Stimulated activated CD4-positive, alpha-beta T cell treated with anti-CD3 and anti-CD28 coated beads, Interleukin-15, amount 100 ng/mL, for 1 hour (primary cell): ENCODE measurements around the gene HSP90AB1.

Experiments
- DNase-seq, 2 donors: peaks; one replicate each; pipeline ENCODE4 v3.0.0-alpha.2; 2020; ENCODE audit warnings: low read depth in 1 of 2, low spot score in 1 of 2

Gene HSP90AB1

DNA sequence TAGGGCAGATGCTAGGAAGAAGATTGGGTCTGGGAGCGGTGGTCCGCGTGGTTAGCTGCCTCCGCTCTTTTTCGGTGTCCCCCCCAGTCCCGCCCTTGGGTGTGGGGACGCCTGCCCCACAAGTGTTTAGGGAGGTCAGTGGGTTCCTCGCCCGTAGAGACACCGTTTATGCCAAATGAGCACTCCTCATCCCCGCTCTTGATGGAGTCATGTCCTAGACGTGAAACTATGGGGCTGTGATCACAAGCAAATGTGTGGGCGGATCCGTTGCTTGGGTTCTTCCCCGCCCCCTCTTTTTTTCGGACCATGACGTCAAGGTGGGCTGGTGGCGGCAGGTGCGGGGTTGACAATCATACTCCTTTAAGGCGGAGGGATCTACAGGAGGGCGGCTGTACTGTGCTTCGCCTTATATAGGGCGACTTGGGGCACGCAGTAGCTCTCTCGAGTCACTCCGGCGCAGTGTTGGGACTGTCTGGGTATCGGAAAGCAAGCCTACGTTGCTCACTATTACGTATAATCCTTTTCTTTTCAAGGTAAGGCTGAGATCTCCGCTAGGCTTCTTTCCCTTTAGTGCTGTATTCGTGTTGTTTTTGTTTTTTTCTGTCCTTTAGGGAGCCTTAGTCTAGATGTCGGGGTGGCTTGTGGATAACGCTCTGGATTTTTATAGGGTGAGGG is at the start of gene HSP90AB1:
Gene HSP90AB1 (plus strand): TSS at position 439 of the 675 bp plus-strand sequence. CDS start 1,529 bp downstream, outside the sequence.
- DNase-seq: peak; percentile 88 to 90

DNA sequence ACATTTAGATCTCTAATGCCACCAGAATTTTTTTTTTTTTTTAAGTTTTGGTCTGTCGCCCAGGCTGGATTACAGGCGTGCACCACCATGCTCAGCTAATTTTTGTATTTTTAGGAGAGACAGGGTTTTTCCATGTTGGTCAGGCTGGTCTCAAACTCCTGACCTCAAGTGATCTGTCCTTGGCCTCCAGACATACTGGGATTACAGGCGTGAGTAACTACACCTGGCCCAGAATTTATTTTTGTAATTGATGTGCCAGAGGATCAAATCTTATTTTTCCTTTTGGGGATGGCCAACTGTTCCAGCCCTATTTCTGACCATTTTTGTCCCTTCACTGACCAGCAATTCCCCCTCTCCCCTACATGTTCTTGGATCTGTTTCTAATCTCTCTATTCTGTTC is 48.2 kb upstream of the HSP90AB1 start:
- DNase-seq: no peak

DNA sequence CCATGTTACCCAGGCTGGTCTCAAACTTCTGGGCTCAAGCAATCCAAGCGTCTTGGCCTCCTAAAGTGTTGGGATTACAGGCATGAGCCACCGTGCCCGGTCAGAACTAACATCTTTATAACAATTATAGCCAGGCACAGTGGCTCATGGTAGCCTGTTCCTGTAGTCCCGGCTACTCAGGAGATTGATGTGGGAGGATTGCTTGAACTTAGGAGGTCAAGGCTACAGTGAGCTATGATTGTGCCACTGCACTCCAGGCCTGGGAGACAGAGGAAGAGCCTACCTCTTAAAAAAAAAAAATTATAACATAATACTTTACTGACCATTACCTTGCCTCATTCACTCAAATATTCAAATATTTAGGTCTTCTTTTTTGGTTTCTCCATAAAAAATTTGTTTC is 47.0 kb upstream of the HSP90AB1 start:
- DNase-seq: no peak

DNA sequence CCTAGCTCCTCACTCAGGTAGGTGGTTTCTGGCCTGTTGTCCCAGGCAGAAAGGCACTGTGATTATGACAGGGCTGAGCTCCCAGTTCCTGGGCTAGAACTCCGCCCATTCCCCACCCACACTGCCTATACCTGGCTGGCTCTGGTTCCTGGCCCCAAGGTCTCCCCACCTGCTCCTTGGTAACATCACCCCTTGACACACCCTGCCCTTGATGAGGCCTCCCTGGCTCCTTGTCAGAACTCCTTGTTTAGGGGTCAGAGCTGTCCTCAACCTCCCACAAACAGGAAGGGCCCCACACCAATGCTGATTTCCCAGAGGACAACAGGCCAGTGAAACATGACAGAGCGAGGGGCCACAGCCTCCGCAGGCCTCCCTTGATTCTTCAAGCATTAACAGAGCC is 45.7 kb upstream of the HSP90AB1 start:
- DNase-seq: no peak

DNA sequence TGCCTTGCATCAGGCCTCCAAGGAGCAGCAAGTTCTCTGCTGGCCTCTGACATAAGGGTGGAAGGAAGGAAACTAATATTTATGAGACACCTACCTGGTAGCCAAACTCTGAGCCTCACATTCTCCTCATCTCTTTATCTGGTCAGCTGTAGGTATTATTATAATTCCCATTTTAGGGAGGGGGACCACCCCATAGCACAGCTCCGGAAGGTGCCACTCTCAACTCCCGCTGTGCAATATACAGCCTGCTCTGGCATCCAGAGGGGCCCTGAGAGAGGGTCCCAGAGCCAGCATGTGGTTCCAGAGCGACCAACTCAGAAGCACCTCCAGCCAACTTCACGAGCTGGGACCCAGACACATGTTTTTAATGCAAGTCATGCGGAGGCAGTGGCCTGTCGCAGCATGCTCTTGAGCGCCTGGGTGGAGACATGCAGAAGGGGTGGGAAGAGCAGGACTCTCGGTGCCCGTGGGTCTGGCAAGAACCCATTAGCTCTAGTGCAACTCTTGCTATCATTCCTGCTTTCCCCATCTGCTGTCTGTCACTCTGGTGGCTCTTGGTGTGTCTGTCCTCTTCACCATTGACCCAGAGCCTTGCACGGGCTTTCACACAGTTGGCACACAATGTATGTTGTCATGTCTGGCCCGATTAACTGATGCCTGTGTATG is 45.1 kb upstream of the HSP90AB1 start:
- DNase-seq: no peak

DNA sequence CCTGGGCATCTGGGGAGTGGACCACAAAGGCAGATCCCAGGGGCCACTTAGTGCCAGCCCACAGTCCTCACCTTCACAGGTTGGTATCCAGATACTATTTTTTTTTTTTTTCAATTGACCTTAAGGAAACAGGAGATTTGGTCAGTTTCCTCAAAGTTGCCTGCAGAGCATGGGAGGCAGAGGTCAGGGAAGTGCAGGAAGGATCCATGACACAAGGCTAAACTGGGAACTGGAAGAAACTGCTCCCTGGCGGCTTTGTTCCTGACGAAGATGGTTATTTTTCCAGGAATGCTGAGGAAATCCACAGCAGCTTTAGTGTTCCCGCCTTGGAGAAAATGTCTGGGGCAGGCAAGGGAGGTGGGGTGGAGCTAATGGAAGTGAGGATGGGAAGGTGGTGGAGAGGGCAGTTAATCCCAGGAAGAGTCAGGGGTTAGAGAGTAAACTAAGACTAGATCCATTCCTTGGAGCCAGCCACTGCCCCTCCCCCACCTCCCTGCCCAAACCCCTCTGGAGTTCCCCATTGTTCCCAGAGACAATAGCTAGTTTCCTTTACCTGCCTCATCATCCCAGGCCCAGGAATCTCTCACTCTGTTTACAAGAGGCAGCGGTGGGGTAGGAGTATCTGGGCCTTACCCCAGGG is 44.4 kb upstream of the HSP90AB1 start:
- DNase-seq: no peak

DNA sequence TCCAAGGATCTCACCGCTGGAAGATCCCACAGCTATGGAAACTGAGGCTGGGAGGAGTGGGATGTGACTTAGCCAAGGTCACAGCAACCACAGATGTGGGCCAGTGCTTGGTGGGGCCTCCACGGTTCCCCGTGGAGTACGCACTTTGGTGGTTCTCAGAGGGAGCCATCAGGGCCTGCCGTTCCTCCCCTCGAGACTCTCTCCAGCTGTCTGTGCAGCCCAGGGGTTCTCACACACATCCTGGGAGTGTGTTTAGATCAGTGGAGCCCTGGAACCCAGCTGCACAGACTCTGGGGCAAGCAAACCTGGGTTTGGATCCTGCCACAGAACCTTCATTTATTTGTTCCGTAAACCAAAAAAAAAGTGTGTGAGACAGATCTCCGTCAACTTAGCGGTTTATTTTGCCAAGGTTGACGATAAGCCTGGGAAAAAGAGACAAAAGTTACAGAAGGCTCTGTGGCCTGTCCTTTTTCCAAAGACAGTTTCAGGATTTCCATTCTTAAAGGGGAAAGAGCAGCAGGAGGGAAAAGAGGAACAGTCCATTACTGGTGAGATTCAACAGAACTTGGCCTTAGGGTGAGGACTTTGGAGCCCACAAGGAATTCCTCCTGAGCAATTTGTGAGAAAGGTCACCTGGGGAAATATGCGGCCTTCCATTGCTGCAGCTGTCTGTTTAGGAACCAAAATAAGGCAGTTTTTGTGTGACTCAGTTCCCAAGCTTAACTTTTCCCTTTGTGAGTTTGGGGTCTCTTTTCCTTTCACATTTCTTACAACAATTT is 43.7 kb upstream of the HSP90AB1 start:
- DNase-seq: no peak

DNA sequence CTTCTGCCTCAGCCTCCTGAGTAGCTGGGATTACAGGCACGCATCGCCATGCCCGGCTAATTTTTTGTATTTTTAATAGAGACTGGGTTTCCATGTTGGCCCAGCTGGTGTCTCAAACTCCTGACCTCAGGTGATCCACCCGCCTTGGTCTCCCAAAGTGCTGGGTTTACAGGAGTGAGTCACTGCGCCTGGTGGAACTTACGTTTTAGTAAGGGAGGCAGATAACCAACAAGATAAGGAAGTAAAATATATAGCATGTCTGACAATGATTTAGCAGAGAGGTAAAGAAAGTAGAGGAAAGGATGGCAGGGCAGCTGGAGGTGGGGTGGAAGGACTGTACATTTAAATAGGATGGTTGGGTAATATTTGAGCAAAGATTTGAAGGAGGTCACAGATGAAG is 42.9 kb upstream of the HSP90AB1 start:
- no peak for DNase-seq

DNA sequence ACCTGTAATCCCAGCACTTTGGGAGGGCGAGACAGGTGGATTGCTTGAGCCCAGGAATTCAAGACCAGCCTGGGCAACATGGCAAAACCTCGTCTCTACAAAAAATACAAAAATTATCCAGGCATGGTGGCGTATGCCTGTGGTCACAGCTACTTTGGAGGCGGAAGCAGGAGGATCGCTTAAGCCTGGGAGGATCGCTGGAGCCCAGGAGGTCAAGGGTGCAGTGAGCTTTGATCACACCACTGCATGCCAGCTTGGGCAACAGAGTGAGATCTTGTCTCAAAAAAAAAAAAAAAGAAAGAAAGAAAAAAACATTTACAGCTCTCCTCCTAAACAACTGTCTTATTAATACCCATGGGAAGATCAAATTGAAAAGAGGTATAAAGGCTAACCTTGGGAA is 38.9 kb upstream of the HSP90AB1 start:
- no peak for DNase-seq

DNA sequence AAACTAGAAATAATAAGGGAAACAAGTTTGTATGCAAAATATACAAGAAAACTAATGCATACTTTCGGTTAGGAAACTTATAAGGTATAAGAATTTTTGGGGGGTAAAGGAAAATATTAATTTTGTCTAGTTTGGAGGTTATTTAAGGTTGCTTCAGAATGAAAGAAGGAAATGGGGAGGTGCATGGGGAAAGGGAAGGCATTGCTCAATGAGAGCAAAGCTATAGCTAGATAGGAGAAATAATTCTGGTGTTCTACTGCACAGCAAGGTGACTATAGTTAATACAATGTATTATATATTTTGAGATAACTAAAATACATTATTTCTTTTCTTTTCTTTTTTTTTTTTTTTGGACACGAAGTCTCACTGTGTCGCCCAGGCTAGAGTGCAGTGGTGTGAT is 35.6 kb upstream of the HSP90AB1 start:
- no peak for DNase-seq

DNA sequence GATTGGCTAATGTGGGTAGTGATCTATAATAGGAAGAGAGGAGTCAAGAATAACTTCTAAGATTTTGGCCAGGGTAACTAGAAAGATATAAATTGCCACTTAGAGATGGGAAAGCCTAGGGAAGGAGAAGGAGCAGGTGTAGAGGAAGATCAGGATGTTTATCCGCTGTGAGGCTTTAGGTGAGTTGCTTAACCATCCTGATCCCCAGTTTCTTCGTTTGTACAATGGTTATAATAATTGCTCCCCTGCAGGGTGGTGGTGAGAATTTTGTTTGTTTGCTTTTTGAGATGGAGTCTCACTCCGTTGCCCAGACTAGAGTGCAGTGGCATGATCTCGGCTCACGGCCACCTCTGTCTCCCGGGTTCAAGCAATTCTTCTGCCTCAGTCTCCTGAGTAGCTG is 32.6 kb upstream of the HSP90AB1 start:
- DNase-seq: no peak

DNA sequence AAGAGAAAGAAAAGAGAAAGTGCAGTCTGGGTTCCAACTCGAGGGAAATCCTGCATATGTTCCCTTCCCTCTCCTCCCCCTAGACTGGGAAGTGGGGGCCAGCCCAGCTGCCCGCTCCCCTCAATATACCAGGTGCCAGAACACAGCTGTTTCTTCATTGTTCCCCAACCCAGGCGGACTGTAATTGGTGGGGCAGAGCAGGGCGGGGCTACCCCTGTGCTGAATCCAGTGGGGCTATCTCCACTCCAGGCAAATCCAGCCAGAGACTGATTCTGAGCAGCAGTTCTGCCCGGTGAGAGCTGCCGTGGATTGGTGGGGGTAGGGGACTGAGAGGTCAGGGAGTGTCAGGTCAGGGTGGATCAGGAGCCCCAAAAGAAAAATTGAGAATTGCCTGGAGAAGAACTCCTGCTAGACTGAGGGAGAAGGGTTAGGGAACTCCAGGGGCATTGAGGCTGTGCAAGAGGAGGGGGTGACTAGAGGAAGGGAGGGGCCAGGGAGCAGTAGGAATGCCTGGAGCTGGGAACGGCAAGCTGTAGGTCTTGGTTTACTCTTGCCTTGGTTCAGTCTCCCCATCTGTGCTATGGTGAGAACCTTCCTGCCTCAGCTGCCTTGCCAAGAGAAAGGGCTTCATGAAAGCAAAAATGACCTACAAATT is 30.1 kb upstream of the HSP90AB1 start, which contains the start of gene MYMX:
Gene MYMX (plus strand): TSS at position 250 of the 655 bp plus-strand sequence. CDS start 546 bp downstream, outside the sequence.
- DNase-seq: no peak

DNA sequence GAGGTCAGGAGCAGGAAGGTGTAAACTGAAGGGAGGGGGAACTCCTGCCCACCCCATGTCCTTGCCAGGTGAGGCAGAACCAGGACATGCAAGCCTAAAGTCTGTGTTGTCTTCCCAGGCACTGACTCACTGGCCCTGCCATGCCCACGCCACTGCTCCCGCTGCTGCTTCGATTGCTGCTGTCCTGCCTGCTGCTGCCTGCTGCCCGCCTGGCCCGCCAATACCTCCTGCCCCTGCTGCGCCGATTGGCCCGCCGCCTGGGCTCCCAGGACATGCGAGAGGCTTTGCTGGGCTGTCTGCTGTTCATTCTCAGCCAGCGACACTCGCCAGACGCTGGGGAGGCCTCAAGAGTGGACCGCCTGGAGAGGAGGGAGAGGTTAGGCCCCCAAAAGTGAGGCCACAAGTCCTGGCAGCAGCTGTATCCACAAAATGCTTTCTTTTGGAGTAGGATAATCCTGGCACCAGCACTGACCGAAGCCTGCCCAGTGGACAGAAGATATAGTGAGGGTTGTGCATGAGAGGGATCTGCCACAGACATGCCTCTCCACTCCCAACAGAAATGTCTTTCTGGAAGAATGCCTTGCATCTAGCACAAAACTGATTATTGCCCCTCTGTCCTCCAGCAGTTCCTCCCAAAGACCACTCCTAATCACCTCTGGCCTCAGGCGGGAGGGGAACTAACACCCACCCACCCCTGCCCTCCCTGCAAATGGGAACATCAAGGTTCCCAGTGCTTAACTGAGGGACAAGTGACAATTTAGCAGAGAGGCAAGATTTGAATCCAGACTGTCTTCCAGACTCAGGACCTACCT is 29.4 kb upstream of the HSP90AB1 start:
- no peak for DNase-seq

DNA sequence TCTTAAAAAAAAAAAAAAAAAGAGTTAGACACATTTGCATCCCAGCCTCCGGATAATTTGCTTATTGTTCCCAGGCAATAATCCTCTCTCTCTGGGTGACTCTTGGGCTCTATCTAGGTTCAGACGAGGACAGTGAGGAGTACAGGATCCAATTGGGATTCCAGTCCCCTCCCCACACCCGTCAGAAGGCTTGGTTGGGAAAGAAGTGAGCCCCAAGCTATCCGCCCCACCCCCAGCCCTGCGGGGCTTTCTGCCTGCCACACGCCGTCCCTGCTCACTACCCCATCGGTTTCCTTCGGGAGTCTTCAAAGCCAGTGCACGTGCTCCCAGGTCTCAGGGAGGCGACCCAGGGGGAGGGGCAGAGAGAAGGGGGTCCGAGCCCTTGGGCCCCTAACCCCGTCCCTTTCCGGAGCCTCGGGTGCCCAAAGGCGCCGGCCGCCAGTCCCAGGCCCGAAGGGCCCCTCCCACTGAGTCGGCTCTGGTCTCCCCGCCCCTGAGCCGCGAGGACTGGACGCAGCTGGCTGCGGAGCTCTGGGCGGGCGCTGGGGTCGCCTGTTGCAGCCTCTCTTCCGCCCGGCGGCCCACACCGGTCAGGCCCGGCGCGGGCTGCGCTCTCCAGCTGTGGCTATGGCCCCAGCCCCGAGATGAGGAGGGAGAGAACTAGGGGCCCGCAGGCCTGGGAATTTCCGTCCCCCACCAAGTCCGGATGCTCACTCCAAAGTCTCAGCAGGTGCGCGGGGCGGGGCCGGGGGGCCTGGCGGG is 27.7 kb upstream of the HSP90AB1 start:
- DNase-seq: no peak

DNA sequence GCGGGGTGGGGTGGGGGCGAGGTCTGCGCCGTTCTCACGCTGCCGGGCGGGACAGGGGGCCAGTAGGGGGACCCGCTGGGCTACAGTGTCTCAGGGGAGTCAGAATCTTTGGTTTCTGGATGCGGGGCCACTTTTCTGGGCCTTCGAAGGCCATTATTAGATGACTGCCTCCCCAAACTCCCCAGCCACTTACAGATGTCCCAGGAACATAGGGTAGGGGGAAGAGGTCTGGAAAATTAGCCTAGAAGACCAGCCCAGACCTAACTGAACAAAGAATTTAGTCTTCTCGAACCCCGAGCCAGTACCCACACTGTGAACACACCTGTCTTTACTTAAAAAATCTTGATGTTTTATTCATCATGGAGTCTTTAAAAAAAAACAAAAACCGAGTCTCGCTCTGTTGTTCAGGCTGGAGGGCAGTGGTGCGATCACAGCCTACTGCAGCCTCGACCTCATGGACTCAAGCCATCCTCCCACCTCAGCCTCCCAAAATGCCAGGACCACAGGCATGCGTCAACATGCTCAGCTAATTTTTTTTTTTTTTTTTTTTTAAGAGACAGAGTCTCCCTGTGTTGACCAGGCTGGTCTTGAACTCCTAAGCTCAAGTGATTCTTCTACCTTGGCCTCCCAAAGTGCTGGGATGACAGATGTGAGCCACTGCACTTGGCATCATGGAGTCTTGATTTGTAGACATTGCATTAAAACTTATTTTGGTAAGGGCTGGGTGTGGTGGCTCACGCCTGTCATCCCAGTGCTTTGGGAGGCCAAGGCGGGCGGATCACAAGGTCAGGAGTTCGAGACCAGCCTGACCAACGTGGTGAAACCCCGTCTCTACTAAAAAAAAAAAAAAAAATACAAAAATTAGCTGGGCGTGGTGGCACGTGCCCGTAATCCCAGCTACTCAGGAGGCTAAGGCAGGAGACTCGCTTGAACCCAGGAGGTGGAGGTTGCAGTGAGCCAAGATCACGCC is 26.8 kb upstream of the HSP90AB1 start:
- DNase-seq: no peak

DNA sequence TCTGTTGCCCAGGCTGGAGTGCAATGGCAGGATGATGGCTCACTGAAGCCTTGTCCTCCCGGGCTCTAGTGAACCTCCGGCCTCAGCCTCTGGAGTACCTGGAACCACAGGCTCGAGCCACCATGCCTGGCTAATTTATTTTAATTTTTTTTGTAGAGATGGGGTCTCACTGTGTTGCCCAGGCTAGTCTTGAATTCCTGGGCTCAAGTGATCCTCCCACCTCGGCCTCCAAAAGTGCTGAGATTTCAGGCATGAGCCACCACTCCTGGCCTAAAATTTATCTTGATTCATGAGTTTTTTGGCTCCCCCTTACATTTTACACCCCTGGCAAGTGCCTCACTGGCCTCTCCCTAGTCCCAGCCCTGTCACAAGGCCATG is 26.0 kb upstream of the HSP90AB1 start:
- DNase-seq: no peak

DNA sequence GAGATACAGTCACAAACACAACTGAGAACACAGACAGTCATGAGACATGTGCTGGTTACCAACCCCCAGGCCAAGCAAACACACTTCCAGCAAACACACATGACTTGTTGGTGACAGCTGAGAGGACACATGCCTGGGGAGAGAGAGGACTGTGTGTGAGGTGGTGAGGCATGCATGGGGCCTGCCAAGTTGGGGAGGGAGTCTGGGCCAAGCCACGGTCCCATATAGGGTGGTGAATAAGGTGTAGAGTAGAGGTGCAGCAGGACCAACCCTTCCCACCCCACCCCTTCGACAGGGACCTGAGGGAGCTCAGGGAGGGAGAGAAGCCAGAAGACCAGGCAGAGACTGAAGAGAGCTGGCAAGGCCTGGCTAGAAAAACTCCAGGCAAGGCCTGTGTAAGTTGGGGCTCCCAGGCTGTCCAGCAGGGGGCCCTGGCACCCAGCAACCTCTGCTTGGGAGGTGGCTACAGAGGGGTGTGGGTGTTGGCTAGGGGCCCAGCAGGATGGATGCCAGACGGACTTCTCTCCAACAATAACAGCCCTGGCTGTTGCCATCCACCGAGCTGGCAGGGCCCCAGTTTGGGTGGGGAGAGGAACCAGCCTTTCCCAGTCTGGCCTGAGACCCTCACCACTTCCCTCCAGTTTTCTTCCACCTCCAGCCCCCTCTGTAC is 25.5 kb upstream of the HSP90AB1 start:
- DNase-seq: peak; percentile 39 to 58

DNA sequence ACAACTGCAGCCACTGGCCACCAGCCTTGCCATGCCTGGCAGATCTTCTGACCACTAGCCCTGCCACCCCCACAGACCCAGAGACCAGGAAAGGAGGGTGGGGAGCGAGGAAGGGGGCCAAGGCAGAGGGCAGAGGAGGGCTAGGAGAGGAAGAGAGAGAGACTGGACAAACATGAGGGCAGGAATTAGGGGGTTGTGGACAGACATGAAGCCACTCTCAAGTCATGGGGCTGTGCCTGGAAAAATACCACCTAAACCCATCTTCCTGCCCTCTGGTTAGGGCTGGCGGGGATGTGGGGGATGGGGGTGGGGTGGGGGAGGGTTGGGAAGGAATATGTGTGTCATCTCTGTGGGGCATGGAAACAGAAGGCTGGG is 25.0 kb upstream of the HSP90AB1 start:
- DNase-seq: no peak
